ENCODE data around the gene GRAP2.

Gene GRAP2

GRCh38 chr22:39935116-39935515 is 34.2 kb downstream of the GRAP2 start:
- no peak for DNase-seq (ENCODE audit: low read depth)
- H3K4me3 ChIP-seq (ENCODE audit: low read depth, low read length), result no peak overlapping the region
- TF ChIP-seq POLR2A (IDR thresholded peaks at IDR 0.05; ENCODE audit: extremely low read depth, insufficient read length), result no peak
- TF ChIP-seq CTCF (IDR thresholded peaks at IDR 0.05; ENCODE audit: low read depth, low read length), result no peak
- no peak for TF ChIP-seq MYC (IDR thresholded peaks at IDR 0.05; ENCODE audit: low read depth, low read length)
- TF ChIP-seq, protein P1, sequence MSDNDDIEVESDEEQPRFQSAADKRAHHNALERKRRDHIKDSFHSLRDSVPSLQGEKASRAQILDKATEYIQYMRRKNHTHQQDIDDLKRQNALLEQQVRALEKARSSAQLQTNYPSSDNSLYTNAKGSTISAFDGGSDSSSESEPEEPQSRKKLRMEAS (IDR thresholded peaks at IDR 0.05; ENCODE audit: low read depth, low read length), result no peak

DNA sequence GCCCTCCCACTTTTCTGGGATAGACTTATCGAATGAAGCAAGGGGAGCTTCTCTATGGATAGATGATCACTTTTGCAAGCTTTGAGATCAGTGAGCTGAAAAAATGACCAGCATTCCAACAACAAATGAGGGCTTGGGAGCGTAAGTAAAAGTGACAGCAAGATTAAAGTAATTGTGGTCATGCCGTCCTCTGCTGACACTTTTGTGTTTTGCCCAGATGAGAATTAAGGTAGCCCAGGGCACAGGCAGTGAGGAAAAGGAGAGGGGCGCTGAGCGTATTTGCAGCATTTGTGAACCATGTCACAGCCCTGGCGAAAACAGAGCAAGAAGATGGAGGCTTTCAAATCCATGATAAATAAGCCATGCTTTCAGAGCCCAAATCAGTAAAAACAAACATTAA is 34.7 kb downstream of the GRAP2 start:
- TF ChIP-seq CTCF (IDR thresholded peaks at IDR 0.05; ENCODE audit: low read depth, low read length) (no peak), MYC (IDR thresholded peaks at IDR 0.05; ENCODE audit: low read depth, low read length) (no peak), POLR2A (IDR thresholded peaks at IDR 0.05; ENCODE audit: extremely low read depth, insufficient read length) (no peak)
- TF ChIP-seq, protein P1 (IDR thresholded peaks at IDR 0.05; ENCODE audit: low read depth, low read length), result no peak
- no peak for DNase-seq (ENCODE audit: low read depth)
- H3K4me3 ChIP-seq (ENCODE audit: low read depth, low read length), result no peak overlapping the region

DNA sequence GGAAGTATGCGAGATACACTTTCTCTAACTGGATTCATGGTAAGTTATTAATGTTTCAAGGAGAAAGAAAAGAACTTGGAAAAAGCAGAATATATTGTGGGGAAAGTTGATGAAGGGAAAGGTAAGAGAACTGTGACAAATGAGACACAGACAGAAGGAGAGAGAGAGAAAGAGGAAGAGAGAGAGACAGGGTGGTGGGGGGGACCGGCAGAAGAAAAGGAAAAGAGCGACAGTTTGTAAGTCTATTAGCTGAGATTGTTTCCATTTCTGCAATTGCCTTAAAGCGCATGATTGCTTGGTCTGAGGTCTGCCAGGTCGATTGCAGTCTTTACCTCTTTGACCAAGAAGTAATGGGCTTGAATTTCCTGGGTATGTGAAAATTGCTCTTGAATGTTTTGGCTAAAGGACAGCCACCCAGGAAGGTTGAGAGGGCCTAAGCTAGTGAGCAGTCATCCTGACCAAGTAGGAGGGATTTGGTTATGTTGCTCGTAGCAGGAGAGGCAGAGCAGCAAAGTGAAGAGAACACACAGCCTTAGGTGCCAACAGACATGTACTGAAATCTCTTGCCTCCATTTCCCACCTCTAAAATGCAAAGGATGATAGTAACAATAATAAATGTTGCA is 35.8 kb downstream of the GRAP2 start:
- no peak for DNase-seq (ENCODE audit: low read depth)
- TF ChIP-seq MYC (IDR thresholded peaks at IDR 0.05; ENCODE audit: low read depth, low read length) (no peak), POLR2A (IDR thresholded peaks at IDR 0.05; ENCODE audit: extremely low read depth, insufficient read length) (no peak), CTCF (IDR thresholded peaks at IDR 0.05; ENCODE audit: low read depth, low read length) (no peak)
- TF ChIP-seq, protein P1 (IDR thresholded peaks at IDR 0.05; ENCODE audit: low read depth, low read length), result no peak

DNA sequence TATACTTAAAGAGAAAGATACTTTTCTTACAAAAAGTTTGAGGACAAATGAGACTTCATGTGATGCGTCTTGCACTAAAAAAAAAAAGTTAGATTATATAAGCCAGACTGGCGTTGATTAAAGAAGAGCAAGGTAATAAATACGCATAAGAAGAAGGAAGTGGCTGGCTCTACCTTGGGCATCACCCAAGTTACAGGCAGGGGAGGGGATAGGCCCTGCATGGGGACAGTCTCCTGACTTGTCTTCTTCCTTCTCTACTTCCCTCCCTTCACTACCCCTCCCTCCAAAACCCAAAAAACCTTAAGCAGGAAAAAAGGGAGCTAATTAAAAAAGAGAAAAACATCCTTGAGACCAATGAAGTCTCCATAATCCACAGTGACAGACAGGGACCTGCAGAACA is 37.0 kb downstream of the GRAP2 start:
- H3K4me3 ChIP-seq (ENCODE audit: low read depth, low read length), result no peak overlapping the region
- no peak for DNase-seq (ENCODE audit: low read depth)
- TF ChIP-seq POLR2A (IDR thresholded peaks at IDR 0.05; ENCODE audit: extremely low read depth, insufficient read length), result no peak
- no peak for TF ChIP-seq MYC (IDR thresholded peaks at IDR 0.05; ENCODE audit: low read depth, low read length)
- TF ChIP-seq CTCF (IDR thresholded peaks at IDR 0.05; ENCODE audit: low read depth, low read length), result no peak
- TF ChIP-seq, protein P1 (IDR thresholded peaks at IDR 0.05; ENCODE audit: low read depth, low read length), result no peak

More for the DNA sequence above, 35.8 kb downstream of the GRAP2 start:
- H3K4me3 ChIP-seq (ENCODE audit: low read depth, low read length), result no peak overlapping the region

DNA sequence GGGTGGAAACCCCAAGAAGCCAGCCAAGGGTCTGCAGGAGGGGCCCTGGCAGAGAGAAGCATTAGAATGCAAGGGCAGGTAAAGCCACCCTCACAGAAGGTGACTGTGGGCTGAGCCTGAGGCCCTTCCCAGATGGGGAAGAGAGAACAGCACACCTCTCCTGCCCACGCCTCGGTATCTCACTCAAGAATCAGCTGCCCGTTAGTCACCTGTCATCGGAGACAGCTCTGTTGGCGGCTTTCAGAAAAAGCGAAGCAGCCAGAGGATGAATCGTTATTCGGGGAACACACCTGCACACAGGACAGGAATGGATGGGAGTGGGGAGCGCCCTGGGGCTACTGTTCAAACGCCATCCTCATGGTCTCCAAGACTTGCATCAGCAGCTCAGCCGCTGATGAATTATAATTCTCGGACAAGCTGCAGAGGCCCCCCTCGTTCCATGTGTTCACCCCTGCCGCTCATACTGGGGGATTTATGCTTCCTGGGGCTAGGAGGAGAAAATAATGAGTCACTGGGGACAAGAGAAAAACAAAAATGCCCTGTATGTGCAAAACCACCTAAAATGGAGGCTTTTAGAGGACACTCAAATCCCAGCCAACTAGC is 37.7 kb downstream of the GRAP2 start:
- no peak for TF ChIP-seq POLR2A (IDR thresholded peaks at IDR 0.05; ENCODE audit: extremely low read depth, insufficient read length)
- TF ChIP-seq MYC (IDR thresholded peaks at IDR 0.05; ENCODE audit: low read depth, low read length), result no peak
- TF ChIP-seq CTCF (IDR thresholded peaks at IDR 0.05; ENCODE audit: low read depth, low read length), result no peak
- TF ChIP-seq, protein P1 (IDR thresholded peaks at IDR 0.05; ENCODE audit: low read depth, low read length), result no peak
- no peak for DNase-seq (ENCODE audit: low read depth)
- no peak overlapping the region for H3K4me3 ChIP-seq (ENCODE audit: low read depth, low read length)
